SU-DHL-6 (cell line): Measurements from ENCODE around the gene TLE1.

Experiments used
- H2AFZ ChIP-seq: fragments of 200-600 bp; sonication (generic); 2 replicates; pipeline ENCODE4 v1.6.1; 2014; ENCODE audit warnings: low read depth, mild to moderate bottlenecking, moderate library complexity, mixed read lengths, antibody characterized with exemption, low read length; ENCODE audit not compliant: severe bottlenecking
- H3F3A ChIP-seq: fragments of 200-600 bp; shearing (Covaris generic); 2 replicates; pipeline ENCODE4 v1.6.0; 2016; ENCODE audit warnings: antibody characterized with exemption, mild to moderate bottlenecking; ENCODE audit not compliant: insufficient read depth
- H3K27ac ChIP-seq: fragments of 200-600 bp; sonication (generic); 2 replicates; pipeline ENCODE4 v1.5.1; 2016; ENCODE audit warnings: low read depth, mild to moderate bottlenecking, low read length, moderate library complexity, mixed read lengths
- H3K27me3 ChIP-seq: fragments of 200-600 bp; sonication (generic), shearing (Covaris generic); 2 replicates; pipeline ENCODE4 v1.6.0; 2014; ENCODE audit warnings: mild to moderate bottlenecking, low read length
- H3K36me3 ChIP-seq: fragments of 200-600 bp; sonication (generic); 2 replicates; pipeline ENCODE4 v1.6.1; 2014; ENCODE audit warnings: mild to moderate bottlenecking, low read length, mixed read lengths
- H3K4me2 ChIP-seq: fragments of 300-600, 200-600 bp; shearing (Covaris generic), sonication (generic); 2 replicates; pipeline ENCODE4 v1.6.0; 2014; ENCODE audit warnings: low read length, low read depth, mild to moderate bottlenecking; ENCODE audit not compliant: poor library complexity, severe bottlenecking
- H3K4me3 ChIP-seq: fragments of 200-600 bp; sonication (generic); 2 replicates; pipeline ENCODE4 v1.5.1; 2014; ENCODE audit warnings: antibody characterized with exemption, low read length, mild to moderate bottlenecking, mixed read lengths; ENCODE audit not compliant: insufficient read depth, poor library complexity, severe bottlenecking
- H3K79me2 ChIP-seq: fragments of 200-600 bp; sonication (generic); 2 replicates; pipeline ENCODE4 v1.6.1; 2014; ENCODE audit warnings: mild to moderate bottlenecking, low read length, moderate library complexity; ENCODE audit not compliant: insufficient read depth
- H3K9ac ChIP-seq: fragments of 200-600 bp; sonication (generic); 2 replicates; pipeline ENCODE4 v1.7.0; 2014; ENCODE audit warnings: mild to moderate bottlenecking, low read length
- H3K9me2 ChIP-seq: fragments of 200-600 bp; sonication (generic); replicated peaks from 2 replicates; pipeline ENCODE4 v1.6.1; 2014; ENCODE audit warnings: low read length; ENCODE audit not compliant: insufficient read depth
- H3K9me3 ChIP-seq: fragments of 200-600 bp; sonication (generic); 2 replicates; pipeline ENCODE4 v1.6.1; 2014; ENCODE audit warnings: low read length, mixed read lengths; ENCODE audit not compliant: insufficient read depth
- H4K20me1 ChIP-seq: fragments of 200-600 bp; sonication (generic); 2 replicates; pipeline ENCODE4 v1.6.1; 2014; ENCODE audit warnings: low read depth, mild to moderate bottlenecking, antibody characterized with exemption, low read length, moderate library complexity, mixed read lengths
- CTCF ChIP-seq: fragments of 200-600 bp; sonication (generic); IDR thresholded peaks from one replicate; pipeline ENCODE4 v1.5.1; 2017; ENCODE audit warnings: antibody characterized with exemption, mild to moderate bottlenecking, low read length, moderate library complexity; ENCODE audit not compliant: insufficient read depth, poor library complexity, severe bottlenecking
- EZH2phosphoT487 ChIP-seq: fragments of 200-600 bp; sonication (generic), shearing (Covaris generic); conservative IDR thresholded peaks from 2 replicates; pipeline ENCODE4 v1.6.1; 2018; ENCODE audit warnings: mild to moderate bottlenecking, antibody characterized with exemption, low read length, moderate library complexity, mixed read lengths

Gene TLE1

GRCh38 chr9:81678088-81678487, 11.3 kb downstream of the TLE1 start:
- Histone ChIP-seq H3K9me2 (no peaks in the 10 kb centered on the region), H2AFZ (no peak overlapping the region), H3K79me2 (no peaks in the 10 kb centered on the region), H3K9me3 (no peaks in the 10 kb centered on the region), H4K20me1 (no peaks in the 10 kb centered on the region), H3K9ac (no peak overlapping the region), H3K27me3 (no peaks in the 10 kb centered on the region), H3K36me3 (no peaks in the 10 kb centered on the region), H3K27ac (no peak overlapping the region), H3K4me3 (no peak overlapping the region), H3F3A (no peaks in the 10 kb centered on the region), H3K4me2 (no peak overlapping the region)
- no peak for TF ChIP-seq EZH2phosphoT487
- TF ChIP-seq CTCF: no peak

GRCh38 chr9:81676395-81676794, 13.0 kb downstream of the TLE1 start:
- no peaks in the 10 kb centered on the region for H3K27me3 ChIP-seq
- no peak overlapping the region for H3K4me3 ChIP-seq
- no peak overlapping the region for H3K4me2 ChIP-seq
- no peak overlapping the region for H3K9ac ChIP-seq
- H3K36me3 ChIP-seq: no peaks in the 10 kb centered on the region
- no peak overlapping the region for H2AFZ ChIP-seq
- no peaks in the 10 kb centered on the region for H3K9me2 ChIP-seq
- no peak overlapping the region for H3K27ac ChIP-seq
- no peaks in the 10 kb centered on the region for H4K20me1 ChIP-seq
- no peaks in the 10 kb centered on the region for H3K79me2 ChIP-seq
- H3K9me3 ChIP-seq: no peaks in the 10 kb centered on the region
- TF ChIP-seq CTCF (no peak), EZH2phosphoT487 (no peak)
- no peaks in the 10 kb centered on the region for H3F3A ChIP-seq

- H4K20me1 ChIP-seq: no peaks in the 10 kb centered on the region
- H3F3A ChIP-seq: no peaks in the 10 kb centered on the region
- no peaks in the 10 kb centered on the region for H3K27me3 ChIP-seq
- no peaks in the 10 kb centered on the region for H3K9me3 ChIP-seq
- H3K4me3 ChIP-seq: no peak overlapping the region
- H2AFZ ChIP-seq: no peak overlapping the region
- H3K36me3 ChIP-seq: no peaks in the 10 kb centered on the region
- H3K27ac ChIP-seq: no peak overlapping the region
- no peak overlapping the region for H3K4me2 ChIP-seq
- TF ChIP-seq CTCF: no peak
- no peak for TF ChIP-seq EZH2phosphoT487
- no peaks in the 10 kb centered on the region for H3K9me2 ChIP-seq
- no peaks in the 10 kb centered on the region for H3K79me2 ChIP-seq
- no peak overlapping the region for H3K9ac ChIP-seq
Observed at GRCh38 chr9:81673310-81673709, 16.0 kb downstream of the TLE1 start.
